Upper lobe of left lung (tissue), 6 donors: Measurements from ENCODE around the gene BMP5. TPM values are rescaled to one million over a fixed set of nuclear protein-coding genes. Genes with fewer than 3 reads are reported as not detected.
"Not testable (repeated sequence)": the region's sequence is repeated elsewhere in the genome, so short reads cannot be mapped to it uniquely, and the experiment has no call there.

Experiments used
- ATAC-seq, 2 donors: fragments of 200-7000 bp; cut with Tn5 transposase; one replicate each; pipeline ENCODE4 v1.9.1; 2022; ENCODE audit warnings: mild to moderate bottlenecking in 2 of 2, moderate library complexity in 2 of 2; ENCODE audit not compliant: low FRiP score in 2 of 2
- DNase-seq, 2 donors: peaks; one replicate each; pipeline ENCODE4 v3.0.0-alpha.2; 2019 to 2020
- H3K27ac ChIP-seq, 4 donors: fragments of 200-600 bp; sonication (generic); one replicate each; pipeline ENCODE4 v1.5.1; 2016 to 2019
- H3K27me3 ChIP-seq, 4 donors: fragments of 200-600 bp; sonication (generic); one replicate each; pipeline ENCODE4 v1.5.1; 2017 to 2019
- H3K36me3 ChIP-seq, 4 donors: fragments of 200-600 bp; sonication (generic); one replicate each; pipeline ENCODE4 v1.5.1; 2016 to 2019
- H3K4me1 ChIP-seq, 4 donors: fragments of 200-600 bp; sonication (generic); one replicate each; pipeline ENCODE4 v1.5.1; 2018 to 2019
- H3K4me3 ChIP-seq, 4 donors: fragments of 200-600 bp; sonication (generic); one replicate each; pipeline ENCODE4 v1.5.1; 2017 to 2019; ENCODE audit warnings: mild to moderate bottlenecking in 2 of 4, moderate library complexity in 1 of 4
- H3K9me3 ChIP-seq, 4 donors: fragments of 200-600 bp; sonication (generic); one replicate each; pipeline ENCODE4 v1.5.1; 2018 to 2019
- EP300 ChIP-seq, 4 donors: sonication (generic); formaldehyde crosslinking; IDR thresholded peaks; one replicate each; pipeline ENCODE4 v1.5.1; 2017; ENCODE audit warnings: antibody characterized with exemption in 4 of 4, control low read depth in 2 of 4
- POLR2A ChIP-seq, 4 donors: fragments of 450-650 bp; IDR thresholded peaks; one replicate each; pipeline ENCODE4 v1.5.1; 2016 to 2017; ENCODE audit warnings: antibody characterized with exemption in 4 of 4, mild to moderate bottlenecking in 2 of 4
- POLR2AphosphoS5 ChIP-seq, 2 donors: sonication (generic); formaldehyde crosslinking; IDR thresholded peaks; one replicate each; pipeline ENCODE4 v1.5.1; 2017; ENCODE audit warnings: antibody characterized with exemption in 2 of 2
- WGBS, 2 donors: methylation state at CpG; one replicate each; pipeline ENCODE4 v1.1.5; 2017 to 2018; 5-methylcytosine and 5-hydroxymethylcytosine counted together
- total RNA-seq, 6 donors: library from RNA; depleted of rRNA in 4 of 6; stranded (reverse); fragments of >200 nt in 4 of 6; gene quantifications; one replicate each; pipeline versions ENCODE4 v1.1.0 to v1.2.1, GENCODE V29; 2016 to 2021
- TF ChIP-seq, protein P1 (sequence below), 6 experiments: fragments of 450-650 bp in 4 of 6; fragments of 200-600 bp in 2 of 6; sonication (generic) in 2 of 6; IDR thresholded peaks; one replicate each; pipeline ENCODE4 v1.5.1; 2016 to 2019; ENCODE audit warnings: antibody characterized with exemption in 6 of 6
- donor health status: DM: no; HTN: no; CAD: no; lungs with moderate emphysema.
- donor health status: DM: no; HTN: yes; CAD: no; lungs with severe emphysema.

Gene BMP5
- total RNA-seq, 6 donors from 2014 or later, result 3.2 to 16.8 (median 5.7) TPM

DNA sequence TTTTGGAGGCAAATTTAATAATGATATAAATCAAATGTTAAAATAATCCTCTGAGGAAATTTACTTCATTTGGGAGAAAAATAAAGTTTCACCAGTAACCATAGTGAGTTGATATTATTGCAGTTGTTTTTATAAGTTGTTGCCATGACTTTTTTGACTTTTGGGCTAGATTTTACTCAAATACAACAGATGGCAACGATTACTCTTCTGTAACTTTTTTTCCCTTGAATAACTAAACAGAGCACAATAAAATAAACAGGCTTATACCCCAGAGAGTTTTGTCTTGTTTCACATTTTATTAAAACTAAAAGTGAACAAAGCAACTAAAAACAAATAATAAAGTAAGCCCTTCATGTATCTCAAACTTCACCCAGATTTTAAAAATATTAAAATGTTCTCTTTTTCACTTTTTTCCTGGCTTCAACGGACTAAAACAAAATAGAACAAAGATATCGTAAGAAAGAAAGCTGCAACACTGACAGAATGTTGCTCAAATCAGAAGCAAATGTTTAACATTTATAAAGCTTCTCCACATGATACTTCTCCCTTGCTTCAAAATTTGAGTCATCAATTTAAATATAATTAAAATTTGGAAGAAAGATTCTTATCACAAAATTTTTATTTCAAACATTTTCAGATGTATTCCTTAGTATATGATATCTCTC is 42.5 kb upstream of the BMP5 start:
- H3K4me3 ChIP-seq, result no peak overlapping the region
- peak in 1 of 2 donors; percentile 67 for ATAC-seq
- no peak for TF ChIP-seq EP300 (IDR thresholded peaks at IDR 0.05)
- TF ChIP-seq, protein P1, sequence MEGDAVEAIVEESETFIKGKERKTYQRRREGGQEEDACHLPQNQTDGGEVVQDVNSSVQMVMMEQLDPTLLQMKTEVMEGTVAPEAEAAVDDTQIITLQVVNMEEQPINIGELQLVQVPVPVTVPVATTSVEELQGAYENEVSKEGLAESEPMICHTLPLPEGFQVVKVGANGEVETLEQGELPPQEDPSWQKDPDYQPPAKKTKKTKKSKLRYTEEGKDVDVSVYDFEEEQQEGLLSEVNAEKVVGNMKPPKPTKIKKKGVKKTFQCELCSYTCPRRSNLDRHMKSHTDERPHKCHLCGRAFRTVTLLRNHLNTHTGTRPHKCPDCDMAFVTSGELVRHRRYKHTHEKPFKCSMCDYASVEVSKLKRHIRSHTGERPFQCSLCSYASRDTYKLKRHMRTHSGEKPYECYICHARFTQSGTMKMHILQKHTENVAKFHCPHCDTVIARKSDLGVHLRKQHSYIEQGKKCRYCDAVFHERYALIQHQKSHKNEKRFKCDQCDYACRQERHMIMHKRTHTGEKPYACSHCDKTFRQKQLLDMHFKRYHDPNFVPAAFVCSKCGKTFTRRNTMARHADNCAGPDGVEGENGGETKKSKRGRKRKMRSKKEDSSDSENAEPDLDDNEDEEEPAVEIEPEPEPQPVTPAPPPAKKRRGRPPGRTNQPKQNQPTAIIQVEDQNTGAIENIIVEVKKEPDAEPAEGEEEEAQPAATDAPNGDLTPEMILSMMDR (IDR thresholded peaks at IDR 0.05), result no peak
- no peak for TF ChIP-seq POLR2A (IDR thresholded peaks at IDR 0.05)
- no peak for TF ChIP-seq POLR2AphosphoS5 (IDR thresholded peaks at IDR 0.05)
- no peaks in the 10 kb centered on the region for H3K27me3 ChIP-seq
- no peak overlapping the region for H3K27ac ChIP-seq
- H3K9me3 ChIP-seq, result no peaks in the 10 kb centered on the region
- H3K4me1 ChIP-seq, result no peaks in the 10 kb centered on the region
- no peaks in the 10 kb centered on the region for H3K36me3 ChIP-seq
- 53 to 61% methylated on average over 3 of the region's 3 CpGs for WGBS, 2 donors
- DNase-seq, result no peak

GRCh38 chr6:55916188-55916587 is 40.8 kb upstream of the BMP5 start:
- Histone ChIP-seq H3K27me3 (no peaks in the 10 kb centered on the region), H3K4me3 (no peak overlapping the region), H3K4me1 (no peaks in the 10 kb centered on the region), H3K36me3 (no peaks in the 10 kb centered on the region), H3K27ac (no peak overlapping the region), H3K9me3 (no peaks in the 10 kb centered on the region)
- no peak for DNase-seq
- WGBS, 2 donors, result 86 to 89% methylated on average over 2 of the region's 2 CpGs
- no peak for ATAC-seq
- TF ChIP-seq POLR2AphosphoS5 (IDR thresholded peaks at IDR 0.05), result no peak
- TF ChIP-seq, protein P1 (IDR thresholded peaks at IDR 0.05), result no peak
- TF ChIP-seq POLR2A (IDR thresholded peaks at IDR 0.05), result no peak
- TF ChIP-seq EP300 (IDR thresholded peaks at IDR 0.05), result no peak

DNA sequence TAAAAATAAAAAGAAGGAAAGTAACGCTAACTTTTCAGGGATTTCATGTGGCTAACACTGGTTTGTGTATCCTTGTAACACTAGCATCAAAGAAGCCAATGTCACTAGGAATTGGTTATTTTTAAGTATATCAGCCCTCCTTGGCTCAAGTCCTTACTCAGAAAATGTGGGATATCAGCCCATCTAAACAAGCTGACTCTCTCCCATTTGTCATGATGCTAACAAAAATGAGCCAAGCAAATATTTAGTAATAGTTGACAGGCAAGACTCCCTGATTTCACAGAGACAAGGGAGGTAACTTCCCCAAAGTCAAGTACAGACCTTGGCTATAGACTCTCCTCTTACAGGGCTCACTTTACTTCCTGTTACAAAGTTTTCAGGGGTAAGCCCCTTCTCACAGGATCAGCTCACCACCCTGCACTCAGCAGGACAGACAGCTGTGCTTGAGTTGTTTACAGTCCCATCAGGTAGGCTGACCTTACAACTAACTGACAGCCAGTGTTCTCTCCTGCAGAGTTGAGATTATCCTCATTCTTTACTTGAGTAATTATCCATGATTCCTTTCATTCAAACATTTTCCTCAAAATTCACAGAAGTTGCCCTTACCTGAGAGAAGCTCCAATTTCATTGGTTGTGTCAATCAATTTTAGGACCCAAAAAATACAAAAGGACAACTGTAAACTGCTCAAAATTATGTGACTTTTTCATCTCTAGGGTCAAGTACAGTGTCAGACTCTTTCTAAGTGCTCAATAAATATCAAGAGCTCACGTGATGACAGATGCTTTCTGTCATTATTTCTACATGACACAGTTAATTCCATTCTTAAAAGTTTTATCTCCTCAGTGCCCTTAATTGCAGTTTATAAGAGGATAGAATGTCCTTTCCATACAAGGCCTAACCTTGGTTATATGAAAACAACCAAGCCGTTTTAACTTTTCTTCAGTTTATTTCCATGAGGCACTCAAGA is 38.1 kb upstream of the BMP5 start:
- Histone ChIP-seq H3K9me3 (no peaks in the 10 kb centered on the region), H3K27ac (no peak overlapping the region), H3K4me3 (no peak overlapping the region), H3K36me3 (no peaks in the 10 kb centered on the region), H3K27me3 (no peaks in the 10 kb centered on the region), H3K4me1 (no peaks in the 10 kb centered on the region)
- DNase-seq (no peak), ATAC-seq (no peak)
- whole genome bisulfite sequencing, 2 donors, result 44 to 70% methylated on average over 3 of the region's 3 CpGs
- TF ChIP-seq POLR2AphosphoS5 (IDR thresholded peaks at IDR 0.05) (no peak), EP300 (IDR thresholded peaks at IDR 0.05) (no peak)
- TF ChIP-seq, protein P1 (IDR thresholded peaks at IDR 0.05), result no peak

DNA sequence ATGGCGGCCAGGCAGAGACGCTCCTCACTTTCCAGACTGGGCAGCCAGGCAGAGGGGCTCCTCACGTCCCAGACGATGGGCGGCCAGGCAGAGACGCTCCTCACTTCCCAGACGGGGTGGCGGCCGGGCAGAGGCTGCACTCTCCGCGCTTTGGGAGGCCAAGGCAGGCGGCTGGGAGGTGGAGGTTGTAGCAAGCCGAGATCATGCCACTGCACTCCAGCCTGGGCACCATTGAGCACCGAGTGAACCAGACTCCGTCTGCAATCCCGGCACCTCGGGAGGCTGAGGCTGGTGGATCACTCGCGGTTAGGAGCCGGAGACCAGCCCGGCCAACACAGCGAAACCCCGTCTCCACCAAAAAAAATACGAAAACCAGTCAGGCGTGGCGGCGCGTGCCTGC is 35.1 kb upstream of the BMP5 start:
- ATAC-seq, H3K4me1 ChIP-seq, H3K27me3 ChIP-seq, H3K27ac ChIP-seq, H3K36me3 ChIP-seq, H3K4me3 ChIP-seq, H3K9me3 ChIP-seq: not testable (repeated sequence)
- WGBS, 2 donors, result 97% methylated on average over 7 of the region's 28 CpGs; no CpG with 5 or more reads in 1 of the 2 donors
- peak in 1 of 2 donors; percentile 69 for DNase-seq

- not testable (repeated sequence) for ATAC-seq, H3K27ac ChIP-seq, H3K4me1 ChIP-seq, H3K4me3 ChIP-seq, H3K9me3 ChIP-seq, H3K27me3 ChIP-seq, H3K36me3 ChIP-seq
- DNase-seq, result peak in 1 of 2 donors; percentile 59
- 100% methylated on average over 5 of the region's 26 CpGs; no CpG with 5 or more reads in 1 of the 2 donors for WGBS, 2 donors
These were observed 34.5 kb upstream of the BMP5 start for GRCh38 chr6:55909911-55910310.
